Measurements from ENCODE around the gene SMAD6.

DNA sequence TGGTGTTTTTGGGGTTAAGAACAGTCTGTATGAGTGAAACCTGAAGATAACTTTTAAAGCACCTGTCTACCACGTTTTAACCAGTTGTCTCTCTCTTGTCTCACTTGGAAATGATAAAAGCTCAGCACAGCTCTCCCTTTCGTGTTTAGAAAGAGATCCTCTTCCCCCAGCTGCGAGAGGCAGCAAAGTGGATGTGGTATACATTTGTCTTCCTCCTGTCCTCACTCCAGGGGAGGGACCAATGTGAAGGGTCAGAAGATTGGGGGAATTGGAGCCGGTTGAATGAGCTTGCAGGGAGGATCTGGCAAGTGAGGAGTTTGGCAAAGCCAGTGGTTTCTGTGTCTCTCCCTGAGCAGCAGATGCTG is 14.6 kb downstream of the SMAD6 start:
- TF ChIP-seq, protein P1, sequence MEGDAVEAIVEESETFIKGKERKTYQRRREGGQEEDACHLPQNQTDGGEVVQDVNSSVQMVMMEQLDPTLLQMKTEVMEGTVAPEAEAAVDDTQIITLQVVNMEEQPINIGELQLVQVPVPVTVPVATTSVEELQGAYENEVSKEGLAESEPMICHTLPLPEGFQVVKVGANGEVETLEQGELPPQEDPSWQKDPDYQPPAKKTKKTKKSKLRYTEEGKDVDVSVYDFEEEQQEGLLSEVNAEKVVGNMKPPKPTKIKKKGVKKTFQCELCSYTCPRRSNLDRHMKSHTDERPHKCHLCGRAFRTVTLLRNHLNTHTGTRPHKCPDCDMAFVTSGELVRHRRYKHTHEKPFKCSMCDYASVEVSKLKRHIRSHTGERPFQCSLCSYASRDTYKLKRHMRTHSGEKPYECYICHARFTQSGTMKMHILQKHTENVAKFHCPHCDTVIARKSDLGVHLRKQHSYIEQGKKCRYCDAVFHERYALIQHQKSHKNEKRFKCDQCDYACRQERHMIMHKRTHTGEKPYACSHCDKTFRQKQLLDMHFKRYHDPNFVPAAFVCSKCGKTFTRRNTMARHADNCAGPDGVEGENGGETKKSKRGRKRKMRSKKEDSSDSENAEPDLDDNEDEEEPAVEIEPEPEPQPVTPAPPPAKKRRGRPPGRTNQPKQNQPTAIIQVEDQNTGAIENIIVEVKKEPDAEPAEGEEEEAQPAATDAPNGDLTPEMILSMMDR (IDR thresholded peaks at IDR 0.05): no peak
- TF ChIP-seq POLR2A (IDR thresholded peaks at IDR 0.05): no peak
